Middle frontal gyrus (tissue), 1 donor: ENCODE results near the gene CPED1.
"Not testable (repeated sequence)": the region's sequence is repeated elsewhere in the genome, so short reads cannot be mapped to it uniquely, and the experiment has no call there.

Experiments
- DNase-seq: peaks from one replicate; pipeline ENCODE4 v3.0.0-alpha.2; 2015; ENCODE audit warnings: low spot score; ENCODE audit errors: extremely low spot score

CPED1 gene

DNA sequence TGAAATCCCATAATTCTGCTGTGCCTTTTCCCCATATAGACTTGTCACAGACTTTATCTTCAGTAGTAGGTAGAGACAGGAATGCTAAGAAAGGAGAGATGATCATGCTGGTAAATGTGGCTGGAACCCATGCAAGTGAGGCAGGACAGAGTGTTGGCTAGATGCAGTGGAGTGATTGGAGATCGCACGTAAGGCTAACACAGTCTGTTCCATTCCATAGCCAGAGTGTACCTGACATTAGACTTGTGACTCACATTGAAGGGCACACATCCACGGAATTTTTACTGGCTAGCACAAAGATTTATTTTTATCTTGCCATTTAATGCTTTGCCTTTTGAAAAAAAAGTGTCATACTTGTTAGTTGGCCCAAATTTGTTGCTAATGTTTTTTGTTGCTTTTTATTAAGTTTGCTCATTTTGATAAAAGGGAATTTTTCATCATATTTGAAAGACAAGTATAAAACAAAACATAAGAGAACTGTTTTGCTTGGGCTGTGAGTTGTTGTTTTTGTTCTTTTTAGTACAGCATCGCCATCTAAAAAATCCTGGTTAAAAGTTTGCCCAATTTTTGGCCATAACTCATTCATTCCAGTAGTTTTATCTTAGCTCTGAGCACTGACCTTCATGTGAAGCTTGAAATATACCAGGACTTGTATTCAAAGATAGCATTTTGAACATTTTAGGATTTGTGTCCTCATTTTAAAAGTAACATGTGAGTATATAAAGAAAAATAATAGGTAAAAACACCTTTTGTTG, 81.0 kb downstream of the CPED1 start:
- DNase-seq: no peak

DNA sequence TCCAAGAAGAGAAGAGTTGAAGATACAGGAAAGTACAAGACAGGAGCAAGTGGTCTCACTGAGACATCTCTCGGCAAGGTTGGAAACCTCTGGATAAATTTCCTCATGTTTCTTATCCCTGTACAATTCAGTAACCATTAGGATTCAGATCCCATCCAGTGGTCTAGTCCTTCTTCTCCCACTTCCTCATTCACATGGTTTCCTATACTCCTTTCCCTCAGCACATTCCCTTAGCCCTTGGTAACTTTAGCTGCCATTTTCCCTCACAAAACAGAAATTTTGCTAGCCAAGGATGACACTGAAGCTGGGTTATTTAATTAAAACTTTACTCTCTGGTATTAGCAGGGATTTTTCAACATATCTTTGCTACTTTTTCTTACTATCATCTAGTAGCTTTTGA, 82.6 kb downstream of the CPED1 start:
- no peak for DNase-seq

DNA sequence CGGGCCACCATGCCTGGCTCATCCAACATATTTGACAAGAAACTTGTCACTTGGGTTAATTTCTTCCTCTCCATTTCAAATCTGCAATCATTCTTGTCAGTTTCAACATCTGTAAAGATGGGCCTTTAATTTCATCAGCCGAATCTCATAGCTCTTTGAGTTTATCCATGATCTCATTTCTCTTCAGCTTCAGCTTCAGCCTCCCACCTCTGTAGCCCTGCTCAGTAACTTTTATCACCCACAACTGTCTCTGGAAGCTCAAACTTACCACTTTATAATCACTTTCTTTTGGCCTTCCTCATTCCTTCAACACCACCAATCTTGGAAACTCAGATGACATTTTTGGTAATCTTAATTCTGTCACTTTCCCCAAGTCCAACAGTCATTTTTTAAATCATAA, 83.2 kb downstream of the CPED1 start:
- DNase-seq: no peak

DNA sequence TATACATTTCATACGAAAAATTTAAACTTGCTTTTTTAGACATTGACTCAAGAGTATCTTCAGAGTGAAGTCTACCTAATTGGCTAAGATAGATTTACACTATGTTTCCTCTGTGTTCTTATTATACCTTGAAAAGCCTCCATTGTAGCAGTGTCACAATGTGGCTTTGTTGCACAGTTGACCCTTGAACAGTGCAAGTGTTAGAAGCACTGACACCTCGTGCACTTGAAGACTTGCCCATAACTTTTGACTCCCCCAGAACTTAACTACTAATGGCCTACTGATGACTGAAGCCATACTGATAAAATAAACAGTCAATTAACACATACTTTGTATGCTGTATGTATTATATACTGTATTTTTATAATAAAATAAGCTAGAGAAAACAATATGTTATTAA, 84.3 kb downstream of the CPED1 start:
- no peak for DNase-seq

DNA sequence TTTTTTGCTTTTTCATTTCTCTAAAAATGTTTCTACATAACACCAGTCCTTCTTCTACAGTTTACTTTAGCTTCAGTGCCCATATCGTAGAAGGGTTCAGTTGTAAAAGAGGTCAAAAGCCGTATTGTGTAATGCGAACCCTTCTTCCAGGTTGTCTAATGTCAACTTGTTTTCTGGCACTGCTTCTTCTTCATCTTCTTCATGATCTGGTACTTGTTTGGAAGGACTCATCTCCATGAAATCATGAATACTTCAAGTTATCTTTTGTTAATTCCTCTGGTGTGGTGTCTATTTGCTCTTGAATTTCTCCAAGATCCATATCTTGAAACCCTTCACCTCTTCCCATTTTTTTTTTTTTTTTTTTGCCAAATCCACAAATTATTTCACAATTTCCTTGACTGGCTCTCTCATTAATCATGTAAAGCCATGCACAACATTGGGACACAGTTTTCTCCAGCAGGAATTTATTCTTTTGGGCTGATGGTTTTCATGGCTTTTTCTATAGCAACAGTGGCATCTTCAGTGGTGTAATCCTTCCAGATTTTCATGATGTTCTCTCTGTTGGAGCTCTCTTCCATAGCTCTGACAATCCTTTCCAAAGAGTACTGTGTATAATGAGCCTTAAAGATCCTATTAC, 85.1 kb downstream of the CPED1 start:
- no peak for DNase-seq

DNA sequence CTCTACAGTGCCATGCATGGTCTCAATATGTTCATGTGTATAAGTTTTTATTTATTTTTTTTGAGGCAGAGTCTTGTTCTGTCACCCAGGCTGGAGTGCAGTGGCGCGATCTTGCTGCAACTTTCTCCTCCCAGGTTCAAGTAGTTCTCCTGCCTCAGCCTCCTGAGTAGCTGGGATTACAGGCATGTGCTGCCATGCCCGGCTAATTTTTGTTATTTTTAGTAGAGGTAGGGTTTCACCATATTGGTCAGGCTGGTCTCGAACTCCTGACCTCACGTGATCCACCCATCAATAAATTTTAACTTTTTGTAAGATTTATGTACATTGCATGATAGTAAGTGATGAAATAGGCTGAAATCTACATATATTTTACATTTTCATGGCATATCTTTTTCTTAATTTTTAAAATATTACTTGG, 86.9 kb downstream of the CPED1 start:
- DNase-seq: not testable (repeated sequence)

DNA sequence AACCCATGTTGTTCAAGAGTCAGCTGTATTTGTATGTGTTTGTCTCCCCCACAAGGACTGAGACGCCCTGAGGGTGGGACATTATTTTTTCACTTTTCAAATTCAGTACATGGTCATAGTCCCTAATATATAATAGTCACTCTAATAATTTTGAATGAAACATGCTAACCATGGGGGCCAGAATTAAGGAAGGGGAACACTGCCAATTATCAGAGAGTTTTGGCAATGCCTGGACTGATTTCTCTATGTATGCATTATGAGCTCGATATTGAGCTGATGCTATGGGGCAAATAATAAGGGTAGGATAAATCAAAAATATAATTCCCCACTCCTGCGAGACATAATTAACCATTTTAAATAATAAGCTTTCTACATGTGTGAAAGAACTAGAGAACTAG, 87.4 kb downstream of the CPED1 start:
- no peak for DNase-seq

DNA sequence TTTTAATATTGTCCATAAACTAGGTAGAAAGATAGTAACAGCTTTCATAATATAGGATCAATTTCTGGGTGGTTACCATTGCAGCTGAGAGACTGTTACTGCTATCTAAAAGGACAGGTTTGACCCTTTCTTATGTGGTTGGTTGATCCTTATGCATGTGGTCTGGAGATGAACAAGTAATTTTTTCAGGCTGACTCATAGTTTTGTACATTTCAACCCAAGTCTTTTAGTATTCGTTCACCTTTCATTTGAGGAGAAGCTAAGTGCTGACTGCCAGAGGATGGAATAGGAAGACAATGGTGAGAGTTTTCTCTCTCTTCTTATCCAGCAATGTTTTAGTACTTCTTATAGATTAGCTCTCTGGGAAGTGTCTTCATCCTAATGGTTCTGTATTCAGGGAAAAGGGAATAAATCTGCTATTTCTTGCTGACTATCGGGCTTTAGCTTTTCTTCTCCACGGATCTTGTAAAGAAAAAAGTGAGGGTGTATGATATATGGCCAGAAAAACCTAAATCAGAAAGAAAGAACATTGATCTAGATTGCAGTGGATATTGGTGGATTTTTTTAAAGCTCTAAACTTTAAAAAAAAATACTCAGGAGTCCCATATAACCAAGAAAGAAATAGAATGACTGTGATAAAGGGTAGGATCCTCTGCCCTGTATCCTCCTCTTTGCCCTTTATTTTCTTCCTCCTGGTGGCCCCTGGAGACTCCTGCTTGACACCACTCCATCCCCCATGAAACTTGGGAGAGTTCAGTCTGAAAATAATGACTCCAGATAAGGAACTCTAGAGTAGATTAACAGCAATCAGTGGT, 88.0 kb downstream of the CPED1 start:
- no peak for DNase-seq

DNA sequence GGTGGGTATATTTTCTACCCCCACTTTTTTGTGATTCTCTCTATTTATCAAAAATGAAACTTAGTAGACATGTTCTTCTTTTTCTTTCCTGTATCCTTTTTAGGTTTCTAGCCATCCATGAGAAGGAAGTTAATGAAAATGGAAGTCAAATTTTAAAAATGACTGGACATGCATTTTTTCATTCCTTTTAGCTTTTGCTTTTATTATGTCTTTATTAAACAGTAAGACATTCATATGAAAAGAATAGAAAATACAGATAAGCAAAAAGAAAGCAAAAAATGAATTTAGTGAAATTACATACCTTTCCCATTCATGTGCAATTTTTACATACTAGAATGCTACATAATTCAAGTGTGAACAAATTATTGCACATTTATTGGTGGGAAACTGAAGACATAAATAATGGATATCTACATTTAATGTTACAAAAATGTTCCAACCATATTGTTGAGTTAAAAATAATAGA, 88.7 kb downstream of the CPED1 start:
- DNase-seq: no peak

DNA sequence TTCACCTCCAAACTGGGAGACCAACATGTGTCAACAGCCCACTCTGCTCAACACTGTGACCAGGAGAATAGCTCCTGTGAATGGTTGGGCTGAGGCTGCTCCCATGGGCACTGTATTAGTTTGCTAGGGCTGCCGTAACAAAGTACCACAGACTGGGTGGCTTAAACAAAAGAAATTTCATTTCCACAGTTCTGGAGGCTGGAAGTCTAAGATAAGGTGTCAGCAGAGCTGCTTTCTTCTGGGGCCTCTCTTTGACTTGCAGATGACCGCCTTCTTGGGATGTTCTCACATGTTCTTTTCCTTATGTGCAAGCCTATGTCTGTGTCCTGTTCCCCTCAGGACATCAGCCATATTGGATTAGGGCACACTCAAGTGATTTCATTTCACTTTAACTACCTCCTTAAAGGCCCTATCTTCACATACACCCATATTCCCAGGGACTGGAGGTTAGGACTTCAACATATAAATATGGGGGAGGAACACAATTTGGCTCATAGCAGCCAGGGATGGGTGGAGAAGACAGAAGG, 90.3 kb downstream of the CPED1 start:
- DNase-seq: no peak

DNA sequence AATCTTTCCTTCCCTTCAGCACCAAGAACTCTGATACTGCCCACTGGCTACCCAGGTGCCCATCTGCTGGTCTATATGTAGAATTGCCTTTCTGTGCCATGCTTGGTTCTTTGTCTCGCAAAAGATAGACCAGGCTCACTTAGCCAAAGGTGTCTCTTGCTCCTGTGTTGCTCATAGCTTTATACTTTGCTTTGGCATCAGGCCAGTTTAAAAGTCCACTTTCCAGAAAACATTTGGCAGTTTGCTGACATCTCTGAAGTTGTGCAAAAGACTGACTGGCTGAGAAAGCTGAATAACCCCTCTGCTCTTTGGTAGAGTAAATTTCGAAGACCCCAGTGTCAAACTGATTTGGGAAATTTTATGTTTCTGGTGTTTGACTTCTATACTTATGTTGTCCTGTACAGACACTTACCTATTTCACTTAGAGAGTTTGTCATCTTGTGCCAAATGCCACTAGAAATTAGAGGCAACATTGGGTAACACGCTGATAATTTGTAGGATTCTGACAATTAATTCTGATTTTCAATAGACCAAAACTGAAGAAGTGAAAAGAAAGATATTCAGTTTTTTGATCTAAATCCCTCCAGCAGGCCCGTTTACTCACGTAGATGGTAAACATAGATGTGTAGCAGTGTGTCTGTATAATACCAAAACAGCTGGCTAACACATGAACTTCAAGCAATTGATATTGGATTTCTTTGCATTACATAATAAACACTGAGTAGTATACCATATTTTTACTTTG, 91.1 kb downstream of the CPED1 start:
- DNase-seq: no peak

DNA sequence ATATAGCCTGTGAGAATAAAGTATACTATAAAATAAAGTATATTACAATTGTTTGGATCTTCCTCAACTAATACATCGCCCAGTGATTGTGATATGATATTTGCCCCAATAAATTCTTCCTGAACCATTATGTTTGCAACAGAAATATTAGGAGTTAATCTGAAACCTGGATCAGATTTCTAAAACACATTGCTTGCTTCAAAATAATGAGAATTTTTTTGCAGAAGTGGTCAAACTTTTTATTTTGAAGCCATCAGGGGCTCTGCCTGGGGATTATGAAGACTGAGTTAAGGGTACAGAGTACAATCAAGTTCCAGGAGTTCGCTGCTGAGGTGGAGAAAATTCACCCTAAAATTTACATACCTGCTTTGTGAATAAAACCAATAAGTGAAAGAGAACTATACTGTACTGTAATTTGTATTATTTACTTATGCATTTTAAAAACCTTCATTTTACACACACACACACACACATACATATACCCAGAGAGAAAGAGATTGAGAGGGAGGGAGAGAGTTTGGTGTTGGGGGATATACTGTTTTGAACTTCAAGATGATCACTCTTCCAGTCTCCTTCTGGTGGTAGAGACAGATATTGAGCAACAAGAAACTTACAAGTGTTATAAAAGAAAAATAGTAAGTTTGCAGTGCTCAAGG, 91.9 kb downstream of the CPED1 start:
- no peak for DNase-seq

DNA sequence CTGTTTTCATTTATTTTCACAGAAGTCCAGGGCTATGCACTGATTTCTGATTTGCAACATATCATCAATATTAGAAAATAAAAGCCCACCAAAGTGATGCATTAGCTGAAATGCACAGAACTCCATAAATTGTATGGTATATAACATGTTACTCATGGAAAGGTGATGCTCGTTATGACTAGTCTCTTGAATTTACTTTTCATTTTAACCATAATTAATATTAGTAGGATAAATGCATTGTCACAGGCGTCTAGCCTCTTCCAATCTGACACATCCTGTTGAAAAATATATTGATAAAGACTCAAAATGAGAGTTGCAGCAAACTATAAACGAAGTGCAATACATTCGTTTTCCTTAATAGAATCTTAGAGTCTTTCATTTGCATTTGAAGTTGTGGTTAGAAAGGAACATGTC, 92.4 kb downstream of the CPED1 start:
- no peak for DNase-seq

DNA sequence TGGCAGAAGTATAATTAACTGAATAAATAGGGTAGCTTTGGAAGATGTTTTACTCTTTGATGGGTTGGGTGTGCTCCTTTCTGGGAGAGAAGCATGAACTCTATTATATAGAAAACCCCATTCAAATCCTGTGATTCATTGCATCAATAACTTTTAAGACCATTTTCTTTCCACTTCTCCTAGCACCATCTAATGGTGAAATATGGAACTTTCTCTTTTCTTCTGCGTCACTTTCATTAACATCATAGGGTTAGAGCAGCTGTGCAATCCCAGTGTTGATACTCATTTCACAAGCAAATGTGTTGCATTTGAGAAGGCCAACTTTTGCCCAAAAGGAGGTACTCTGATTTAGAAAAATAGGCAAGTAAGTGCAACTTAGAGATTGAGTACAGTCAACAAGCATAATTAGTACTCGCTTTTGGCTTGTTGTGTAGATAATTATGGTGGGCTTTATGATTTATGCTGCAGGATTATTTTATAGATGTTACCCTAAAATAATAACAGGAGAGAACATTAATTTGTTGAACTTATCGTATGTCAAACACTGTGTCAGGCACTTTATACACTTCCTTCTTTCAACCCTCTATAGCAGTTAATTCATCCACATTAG, 92.9 kb downstream of the CPED1 start:
- no peak for DNase-seq

DNA sequence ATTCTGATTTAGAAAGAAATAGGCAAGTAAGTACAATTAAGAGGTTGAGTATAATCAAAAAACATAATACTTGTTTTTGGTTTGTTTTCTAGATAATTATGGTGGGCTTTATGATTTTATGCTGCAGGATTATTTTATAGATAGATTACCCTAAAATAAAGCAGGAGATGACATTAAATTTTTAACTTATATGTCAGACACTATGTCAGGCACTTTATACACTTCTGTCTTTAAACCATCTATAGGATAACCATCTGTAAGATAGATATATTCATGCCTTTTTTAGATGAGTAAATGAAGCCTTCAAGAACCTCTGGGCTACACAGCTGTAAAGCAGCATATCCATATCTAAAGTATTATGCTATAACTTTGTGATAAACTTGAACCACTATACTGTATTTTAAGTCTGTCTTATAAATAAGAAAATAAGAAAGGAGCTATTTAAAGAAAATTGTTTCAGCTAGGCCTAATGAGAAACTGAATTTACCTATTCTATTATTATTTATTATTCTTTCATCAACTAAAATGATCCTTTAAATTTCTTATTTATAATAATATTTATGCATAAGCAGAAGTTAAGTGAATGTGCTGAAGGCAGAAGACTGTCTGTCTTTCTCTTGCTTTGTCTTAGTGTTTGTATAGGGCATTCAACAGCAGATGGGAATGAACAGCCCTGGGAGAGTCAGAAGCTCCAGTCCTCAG, 94.0 kb downstream of the CPED1 start:
- no peak for DNase-seq

DNA sequence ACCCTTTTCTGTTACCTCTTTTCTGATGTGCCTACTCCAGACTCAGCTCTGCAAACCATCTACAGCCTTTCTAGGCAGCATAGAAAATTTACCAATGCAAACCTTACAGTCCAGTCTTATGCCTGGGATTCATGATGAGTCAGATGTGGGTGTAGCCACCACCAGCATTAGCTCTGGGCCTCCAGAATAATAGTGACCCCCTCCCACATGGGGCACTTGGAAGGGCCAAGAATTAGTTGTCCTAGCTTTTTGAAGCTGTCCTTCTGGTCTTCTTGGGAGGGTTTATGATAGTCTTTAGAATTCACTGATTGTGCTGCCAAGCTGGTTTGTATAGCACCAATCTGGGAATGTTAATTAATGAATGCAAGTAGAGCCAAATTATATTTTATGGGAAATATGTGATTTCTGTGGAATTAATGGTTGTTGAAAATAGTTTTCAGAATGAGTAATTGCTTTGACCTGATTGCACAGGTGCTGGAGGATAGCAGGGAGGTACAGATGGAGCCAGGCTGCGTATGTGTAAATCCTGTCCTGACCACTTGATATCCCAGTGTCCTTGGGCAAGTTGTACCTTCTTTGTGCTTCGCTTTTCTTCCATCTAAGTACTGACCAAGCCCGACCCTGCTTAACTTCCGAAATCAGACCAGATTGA, 94.8 kb downstream of the CPED1 start:
- no peak for DNase-seq

DNA sequence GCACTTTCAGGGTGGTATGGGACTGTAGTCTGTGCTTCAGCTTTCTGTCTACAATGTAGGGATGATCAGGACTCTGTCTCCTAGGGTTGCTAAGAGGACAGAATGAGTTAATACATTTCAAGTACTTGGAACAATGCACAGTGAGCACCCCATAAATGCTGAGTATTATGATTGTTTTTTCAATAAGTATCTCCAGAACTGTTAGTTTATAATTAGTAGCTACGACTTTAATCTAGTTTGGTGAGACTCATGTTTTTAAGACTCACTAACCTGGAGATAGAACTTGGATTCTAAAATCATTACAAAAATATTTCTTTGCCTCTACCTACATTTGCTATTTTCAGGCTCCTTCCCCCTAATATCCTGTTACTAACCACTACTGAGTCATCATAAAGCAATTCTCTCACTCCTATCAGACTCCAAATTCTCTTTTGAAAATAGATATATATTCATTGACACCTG, 95.3 kb downstream of the CPED1 start:
- no peak for DNase-seq

DNA sequence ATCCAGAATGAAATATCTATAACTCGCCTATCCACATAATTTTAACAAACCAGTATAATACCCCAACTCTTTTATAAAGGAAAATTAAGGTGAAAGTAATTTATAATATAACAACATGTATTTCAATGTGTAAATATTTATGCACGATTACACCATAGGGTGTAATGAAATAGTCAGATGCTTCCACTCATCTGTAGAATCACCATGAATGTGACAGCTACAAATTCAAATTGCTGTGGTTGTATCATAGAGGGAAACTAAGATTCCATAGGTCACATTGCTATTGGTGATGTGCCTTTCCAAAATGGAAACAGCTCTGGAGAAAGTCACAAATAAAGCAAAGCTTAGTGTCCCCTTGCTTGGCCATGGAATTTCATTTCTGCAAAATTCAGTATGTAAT, 95.7 kb downstream of the CPED1 start:
- DNase-seq: no peak

DNA sequence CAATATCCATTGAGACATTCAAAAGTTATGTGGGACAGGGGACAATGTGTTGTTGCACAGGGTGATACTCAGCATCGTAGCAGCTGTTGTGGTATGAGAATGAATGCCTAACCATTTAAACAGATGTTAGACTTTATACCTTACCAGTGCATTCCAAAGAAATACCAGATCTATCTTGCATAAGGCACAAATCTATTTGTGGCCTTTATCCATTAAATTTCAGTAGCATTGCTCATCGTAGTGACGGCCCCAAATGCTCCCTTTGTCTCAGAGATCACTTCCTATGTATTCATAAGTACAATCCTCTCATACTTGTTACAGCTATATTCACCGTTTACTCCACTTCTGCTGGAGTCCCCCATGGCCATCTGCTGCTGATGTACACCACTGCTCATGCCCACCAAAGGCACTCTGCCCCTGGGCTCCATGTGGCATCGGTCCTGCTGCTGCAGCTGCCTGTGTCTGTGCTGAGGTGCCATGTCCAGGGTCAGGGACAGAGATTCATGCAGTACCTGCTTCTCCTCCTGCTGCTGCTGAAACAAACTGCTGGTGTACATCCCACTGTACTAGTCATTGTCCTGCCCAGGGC, 96.3 kb downstream of the CPED1 start:
- no peak for DNase-seq
